ENCODE results near the gene TMEM259. TPM values are rescaled to one million over a fixed set of nuclear protein-coding genes. Genes with fewer than 3 reads are reported as not detected.
A peak's percentile ranks its signal among the peaks of the same experiment; 100 is the strongest.

Gene TMEM259
- total RNA-seq, 1 experiment from 2014 or later = 171 TPM

DNA sequence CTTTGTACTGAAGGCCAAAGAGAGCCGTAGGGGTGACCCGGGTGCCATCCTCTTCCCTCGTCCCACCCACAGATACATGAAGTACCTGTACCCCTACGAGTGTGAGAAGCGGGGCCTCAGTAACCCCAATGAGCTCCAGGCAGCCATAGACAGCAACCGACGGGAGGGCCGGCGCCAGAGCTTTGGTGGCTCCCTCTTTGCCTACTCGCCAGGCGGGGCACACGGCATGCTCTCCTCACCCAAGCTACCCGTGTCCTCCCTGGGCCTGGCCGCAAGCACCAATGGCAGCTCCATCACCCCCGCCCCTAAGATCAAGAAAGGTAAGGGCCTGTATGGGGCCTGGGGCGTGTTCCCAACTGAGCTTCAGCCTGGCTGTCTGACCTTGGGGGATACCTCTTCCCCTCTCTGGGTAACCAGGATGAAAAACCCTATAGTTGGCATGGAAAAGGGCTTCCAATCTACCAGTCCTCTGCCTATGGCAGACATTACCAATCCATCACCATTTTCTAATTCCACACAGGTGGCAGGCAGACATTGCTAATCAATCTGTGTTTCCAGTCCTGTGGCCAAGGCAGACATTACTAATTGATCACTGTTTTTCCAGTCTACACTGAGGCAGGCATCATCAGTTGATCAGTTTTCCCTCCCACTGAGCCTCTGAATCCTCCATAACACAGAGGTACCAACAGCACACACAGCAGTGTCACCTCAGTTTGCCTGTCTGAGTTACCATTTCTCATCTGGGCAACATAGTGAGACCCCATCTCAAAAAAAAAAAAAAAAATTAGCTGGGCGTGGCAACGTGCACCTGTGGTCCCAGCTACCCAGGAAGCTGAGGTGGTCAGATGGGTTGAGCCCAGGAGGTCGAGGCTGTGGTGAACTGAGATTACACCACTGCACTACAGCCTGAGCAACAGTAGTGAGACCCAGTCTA is 55.9 kb downstream of the TMEM259 start:
- Mint-ChIP-seq H3K4me3 (no peak overlapping the region), H3K9me3 (peaks cover 5 to 12% of the 10 kb centered on the region in 2 experiments; a peak in 4 of 5 replicates), H3K36me3 (ENCODE audit: insufficient read depth in 1 of 3, low read depth in 3 of 3) (peaks cover 46 to 71% (median 62%) of the 10 kb centered on the region in 3 experiments), H3K27me3 (ENCODE audit: low read depth) (no peaks in the 10 kb centered on the region), H3K27ac (peak overlapping the region in 1 of 3 experiments; percentile 24; a peak in 1 of 7 replicates), H3K4me1 (peaks cover 0 to 18% of the 10 kb centered on the region in 2 experiments; a peak in 3 of 4 replicates)
- Histone ChIP-seq H3K9ac (ENCODE audit: extremely low read depth, insufficient read length, low read length) (no peak overlapping the region), H3K4ac (ENCODE audit: low read depth, low read length) (no peak overlapping the region), H3K23me2 (ENCODE audit: insufficient read length, low read depth, low read length, poor library complexity, severe bottlenecking) (no peaks in the 10 kb centered on the region), H4K91ac (ENCODE audit: insufficient read length, low read depth, low read length) (no peak overlapping the region), H3K23ac (ENCODE audit: insufficient read length, low read depth, low read length) (no peak overlapping the region), H3K18ac (ENCODE audit: insufficient read length, low read depth, low read length) (no peak overlapping the region), H2BK15ac (ENCODE audit: low read depth, low read length) (no peak overlapping the region), H4K20me1 (ENCODE audit: control insufficient read depth, insufficient read depth, insufficient read length) (no peaks in the 10 kb centered on the region), H3K79me2 (ENCODE audit: insufficient read depth, low read length) (no peaks in the 10 kb centered on the region), H3K14ac (ENCODE audit: insufficient read depth, low read length) (no peak overlapping the region), H3K4me2 (ENCODE audit: insufficient read depth, insufficient read length, low read length) (no peak overlapping the region), H3K27me3 (ENCODE audit: insufficient read depth, low read length) (no peaks in the 10 kb centered on the region), H2AFZ (ENCODE audit: low read length) (no peak overlapping the region), H2BK12ac (ENCODE audit: insufficient read length, low read depth, low read length) (no peak overlapping the region), H2BK20ac (ENCODE audit: low read depth, low read length, poor library complexity, severe bottlenecking) (no peak overlapping the region), H2BK5ac (ENCODE audit: insufficient read length, low read length) (no peak overlapping the region), H3K4me1 (ENCODE audit: insufficient read depth, low read length) (no peaks in the 10 kb centered on the region), H3T11ph (ENCODE audit: low read length) (no peak overlapping the region), H4K5ac (ENCODE audit: insufficient read length, low read depth, low read length) (no peak overlapping the region), H3K9me3 (ENCODE audit: control insufficient read depth, low read depth, low read length) (no peaks in the 10 kb centered on the region), H2BK120ac (ENCODE audit: low read depth, low read length, poor library complexity, severe bottlenecking) (no peak overlapping the region), H3K56ac (ENCODE audit: insufficient read length, low read depth, low read length) (no peak overlapping the region), H3K27ac (ENCODE audit: insufficient read length, low read depth, low read length) (no peak overlapping the region), H3K79me1 (ENCODE audit: insufficient read depth, low read depth, low read length, poor library complexity, severe bottlenecking) (no peaks in the 10 kb centered on the region), H2AK5ac (ENCODE audit: insufficient read length, low read length) (no peak overlapping the region), H4K8ac (replicated peaks; ENCODE audit: insufficient read length, low read depth, low read length) (no peak overlapping the region)
- TF ChIP-seq, protein P1, sequence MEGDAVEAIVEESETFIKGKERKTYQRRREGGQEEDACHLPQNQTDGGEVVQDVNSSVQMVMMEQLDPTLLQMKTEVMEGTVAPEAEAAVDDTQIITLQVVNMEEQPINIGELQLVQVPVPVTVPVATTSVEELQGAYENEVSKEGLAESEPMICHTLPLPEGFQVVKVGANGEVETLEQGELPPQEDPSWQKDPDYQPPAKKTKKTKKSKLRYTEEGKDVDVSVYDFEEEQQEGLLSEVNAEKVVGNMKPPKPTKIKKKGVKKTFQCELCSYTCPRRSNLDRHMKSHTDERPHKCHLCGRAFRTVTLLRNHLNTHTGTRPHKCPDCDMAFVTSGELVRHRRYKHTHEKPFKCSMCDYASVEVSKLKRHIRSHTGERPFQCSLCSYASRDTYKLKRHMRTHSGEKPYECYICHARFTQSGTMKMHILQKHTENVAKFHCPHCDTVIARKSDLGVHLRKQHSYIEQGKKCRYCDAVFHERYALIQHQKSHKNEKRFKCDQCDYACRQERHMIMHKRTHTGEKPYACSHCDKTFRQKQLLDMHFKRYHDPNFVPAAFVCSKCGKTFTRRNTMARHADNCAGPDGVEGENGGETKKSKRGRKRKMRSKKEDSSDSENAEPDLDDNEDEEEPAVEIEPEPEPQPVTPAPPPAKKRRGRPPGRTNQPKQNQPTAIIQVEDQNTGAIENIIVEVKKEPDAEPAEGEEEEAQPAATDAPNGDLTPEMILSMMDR (conservative IDR thresholded peaks at IDR 0.05) = no peak
- DNase-seq = no peak
- WGBS (ENCODE audit: extremely low coverage, insufficient read length, low lambda C conversion rate) = no CpG with 5 or more reads among the region's 19 CpGs

Data from H9 (cell line).